GM10248 (cell line): Measurements from ENCODE around the gene OR9A4.
A peak's percentile ranks its signal among the peaks of the same experiment; 100 is the strongest.

Experiments used
- CTCF ChIA-PET: fragments of 300-600 bp; sonication (Branson Sonifier 250); formaldehyde crosslinking; extraction: SDS; loops from one replicate; lab custom pipeline; 2021; ENCODE audit warnings: antibody characterized with exemption; lab: Yijun Ruan, JAX
- POLR2A ChIA-PET: fragments of 350-650 bp; sonication (Branson Sonifier 250); formaldehyde crosslinking; extraction: SDS; loops from one replicate; lab custom pipeline; 2020; ENCODE audit warnings: antibody characterized with exemption; lab: Yijun Ruan, JAX
- DNase-seq: peaks from one replicate; pipeline ENCODE4 v3.0.0; 2012; ENCODE audit errors: extremely low spot score
- CTCF ChIP-seq: IDR thresholded peaks from 2 replicates; pipeline ENCODE4 v1.5.1; 2012; ENCODE audit warnings: mild to moderate bottlenecking, low read depth; ENCODE audit errors: extremely low read depth, missing control alignments, control extremely low read depth

The OR9A4 gene

GRCh38 chr7:141960687-141961422, 44.7 kb downstream of the OR9A4 start:
- DNase-seq: peak; percentile 31
- CTCF ChIA-PET: interaction anchor here (3.4 kb wide), 1 partner anchor 15 kb away, joined by 13 read pairs; no protein-coding TSS in a partner anchor
- TF ChIP-seq CTCF: no peak
- POLR2A ChIA-PET: no interaction called here
